T-cell (primary cell): ENCODE measurements around the gene GPHN. TPM values are rescaled to one million over a fixed set of nuclear protein-coding genes. Genes with fewer than 3 reads are reported as not detected.

Experiments used
- ATAC-seq, 4 experiments: fragments of 200-7000 bp in 3 of 4; fragments of 150-1000 bp in 1 of 4; cut with Tn5 transposase; replicated peaks in 1 of 4; 1 replicate in 3 of 4; 2 replicates in 1 of 4; pipeline ENCODE4 v1.10.0; 2021; ENCODE audit warnings: moderate library complexity in 3 of 4, mild to moderate bottlenecking in 2 of 4, moderate number of reproducible peaks in 1 of 4
- CTCF ChIA-PET, 2 donors: fragments of 300-600 bp; sonication (Branson Sonifier 250); formaldehyde crosslinking; loops; one replicate each; lab custom pipeline; 2022; ENCODE audit warnings: antibody characterized with exemption in 2 of 2; lab: Charles Lee
- POLR2A ChIA-PET, 2 donors: fragments of 300-600 bp; sonication (Branson Sonifier 250); formaldehyde crosslinking; loops; one replicate each; lab custom pipeline; 2022; ENCODE audit warnings: antibody characterized with exemption in 2 of 2; lab: Charles Lee
- DNase-seq, 35 experiments: peaks; one replicate each; pipeline versions ENCODE4 v3.0.0 to v3.0.0-alpha.2; 2013 to 2023
- H3K27ac ChIP-seq: one replicate; pipeline ENCODE4 v1.5.1; 2013; ENCODE audit warnings: low read length
- H3K27me3 ChIP-seq, 2 experiments: replicated peaks in 1 of 2; 1 replicate in 1 of 2; 2 replicates in 1 of 2; pipeline versions ENCODE4 v1.6.1 to v1.7.0; 2013; ENCODE audit warnings: low read length in 1 of 2, mixed read lengths in 1 of 2; ENCODE audit not compliant: control insufficient read depth in 2 of 2, insufficient read depth in 2 of 2; ENCODE audit errors: extremely low read depth in 1 of 2
- H3K36me3 ChIP-seq, 2 donors: 1 replicate in 1 of 2; 2 replicates in 1 of 2; pipeline versions ENCODE4 v1.6.1 to v1.7.0; 2013; ENCODE audit warnings: low read length in 1 of 2; ENCODE audit not compliant: control insufficient read depth in 2 of 2, insufficient read depth in 1 of 2; ENCODE audit errors: extremely low read depth in 1 of 2
- H3K4me1 ChIP-seq, 2 experiments: 1 replicate in 1 of 2; 2 replicates in 1 of 2; pipeline versions ENCODE4 v1.6.1 to v1.7.0; 2013; ENCODE audit warnings: low read length in 2 of 2, mixed read lengths in 1 of 2; ENCODE audit not compliant: insufficient read depth in 2 of 2, control insufficient read depth in 1 of 2; ENCODE audit errors: extremely low read depth in 1 of 2
- H3K4me3 ChIP-seq, 2 donors: 1 replicate in 1 of 2; 2 replicates in 1 of 2; pipeline versions ENCODE4 v1.5.1 to v1.7.0; 2013; ENCODE audit warnings: mild to moderate bottlenecking in 2 of 2, low read length in 1 of 2, moderate library complexity in 1 of 2; ENCODE audit not compliant: control insufficient read depth in 1 of 2; ENCODE audit errors: extremely low read depth in 1 of 2
- H3K9me3 ChIP-seq: 2 replicates; pipeline ENCODE4 v1.7.0; 2013
- H3K27ac Mint-ChIP-seq, 2 donors: one replicate each; pipeline ENCODE4 v1.8.0; 2020 to 2021; ENCODE audit warnings: mild to moderate bottlenecking in 2 of 2, mixed read lengths in 2 of 2
- H3K27me3 Mint-ChIP-seq, 2 donors: one replicate each; pipeline ENCODE4 v1.8.0; 2021 to 2022; ENCODE audit warnings: mixed read lengths in 2 of 2
- H3K36me3 Mint-ChIP-seq: one replicate; pipeline ENCODE4 v1.8.0; 2021; ENCODE audit warnings: mixed read lengths
- H3K4me1 Mint-ChIP-seq, 3 donors: one replicate each; pipeline ENCODE4 v1.8.0; 2020 to 2022; ENCODE audit warnings: mixed read lengths in 3 of 3, mild to moderate bottlenecking in 1 of 3
- H3K4me3 Mint-ChIP-seq, 3 donors: one replicate each; pipeline ENCODE4 v1.8.0; 2020 to 2022; ENCODE audit warnings: mild to moderate bottlenecking in 3 of 3, mixed read lengths in 3 of 3, moderate library complexity in 3 of 3
- H3K9me3 Mint-ChIP-seq, 3 donors: one replicate each; pipeline ENCODE4 v1.8.0; 2020 to 2022; ENCODE audit warnings: mixed read lengths in 3 of 3
- WGBS: methylation state at CpG from one replicate; pipeline ENCODE4 v1.1.5; 2013; ENCODE audit warnings: missing lambda C conversion rate; ENCODE audit not compliant: insufficient coverage; 5-methylcytosine and 5-hydroxymethylcytosine counted together
- total RNA-seq, 35 experiments: library from RNA in 6 of 35; stranded (reverse) in 6 of 35; fragments of 120-200 nt in 1 of 35; gene quantifications; one replicate each; pipeline versions ENCODE4 v1.2.1 to v1.2.4 and lab custom pipeline; 2013 to 2026

Gene GPHN
- total RNA-seq, 5 donors from 2014 or later (not counting 1 experiment from before 2014, with no cell fraction given), result 13.9 to 21.1 (median 14.4) TPM

GRCh38 chr14:67187826-67188225 lies 679.9 kb downstream of the GPHN start:
- Histone ChIP-seq H3K27ac (no peak overlapping the region), H3K4me3 (no peak overlapping the region), H3K9me3 (no peaks in the 10 kb centered on the region), H3K27me3 (no peaks in the 10 kb centered on the region), H3K36me3 (no peaks in the 10 kb centered on the region), H3K4me1 (peaks cover 0 to 7% of the 10 kb centered on the region in 2 experiments)
- ChIA-PET POLR2A (no interaction called here), CTCF (no interaction called here)
- H3K4me3 Mint-ChIP-seq, result no peak overlapping the region
- H3K27ac Mint-ChIP-seq, result no peak overlapping the region
- H3K4me1 Mint-ChIP-seq, result peaks cover 7 to 8% (median 8%) of the 10 kb centered on the region in 3 donors
- H3K9me3 Mint-ChIP-seq, result no peaks in the 10 kb centered on the region
- H3K27me3 Mint-ChIP-seq, result no peaks in the 10 kb centered on the region
- ATAC-seq (no peak), DNase-seq (no peak)
- WGBS, result no CpG with 5 or more reads among the region's 2 CpGs
- no peaks in the 10 kb centered on the region for H3K36me3 Mint-ChIP-seq

DNA sequence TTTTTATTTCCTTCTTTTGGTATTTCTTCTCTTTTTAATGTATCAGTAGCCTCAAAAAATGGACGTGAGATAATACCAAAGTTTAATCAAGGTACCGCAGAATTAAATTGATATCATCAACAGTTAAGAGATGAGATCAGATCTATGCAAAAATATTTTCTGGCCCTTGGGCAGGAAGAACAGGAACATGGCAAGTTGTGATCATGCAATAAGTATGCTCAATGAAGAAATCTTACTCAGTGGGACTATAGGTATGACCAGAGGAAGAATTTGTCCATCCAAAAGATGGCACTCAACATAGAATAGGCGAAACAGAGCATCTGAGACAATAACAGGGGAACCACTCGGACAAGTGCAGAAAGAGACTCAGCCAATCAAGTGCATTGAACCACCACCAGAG lies 680.4 kb downstream of the GPHN start:
- 80% methylated on average over 1 of the region's 4 CpGs for WGBS
- ATAC-seq (no peak), DNase-seq (no peak)
- Mint-ChIP-seq H3K36me3 (no peaks in the 10 kb centered on the region), H3K27me3 (no peaks in the 10 kb centered on the region), H3K27ac (no peak overlapping the region), H3K4me1 (peaks cover 7 to 8% (median 8%) of the 10 kb centered on the region in 3 donors), H3K9me3 (no peaks in the 10 kb centered on the region), H3K4me3 (no peak overlapping the region)
- H3K4me1 ChIP-seq, result peaks cover 0 to 7% of the 10 kb centered on the region in 2 experiments
- ChIA-PET CTCF (no interaction called here), POLR2A (no interaction called here)
- no peak overlapping the region for H3K4me3 ChIP-seq
- H3K36me3 ChIP-seq, result no peaks in the 10 kb centered on the region
- H3K27ac ChIP-seq, result no peak overlapping the region
- H3K9me3 ChIP-seq, result no peaks in the 10 kb centered on the region
- H3K27me3 ChIP-seq, result no peaks in the 10 kb centered on the region

- no peaks in the 10 kb centered on the region for H3K36me3 Mint-ChIP-seq
- Histone ChIP-seq H3K36me3 (no peaks in the 10 kb centered on the region), H3K9me3 (no peaks in the 10 kb centered on the region), H3K27me3 (no peaks in the 10 kb centered on the region), H3K4me1 (peaks cover 0 to under 1% of the 10 kb centered on the region in 2 experiments), H3K4me3 (no peak overlapping the region), H3K27ac (no peak overlapping the region)
- no peak for DNase-seq
- H3K4me3 Mint-ChIP-seq, result no peak overlapping the region
- H3K27ac Mint-ChIP-seq, result no peak overlapping the region
- ATAC-seq, result no peak
- POLR2A ChIA-PET, result interaction anchor here in 1 of 2 donors (0.6 kb wide), 1 partner anchor 58 kb away, joined by 3 read pairs; no protein-coding TSS in a partner anchor
- H3K4me1 Mint-ChIP-seq, result peaks cover 6 to 8% (median 7%) of the 10 kb centered on the region in 3 donors
- CTCF ChIA-PET, result no interaction called here
- no CpG with 5 or more reads among the region's 8 CpGs for WGBS
- H3K27me3 Mint-ChIP-seq, result no peaks in the 10 kb centered on the region
- H3K9me3 Mint-ChIP-seq, result no peaks in the 10 kb centered on the region
Measured at GRCh38 chr14:67191768-67192290, 683.9 kb downstream of the GPHN start.

DNA sequence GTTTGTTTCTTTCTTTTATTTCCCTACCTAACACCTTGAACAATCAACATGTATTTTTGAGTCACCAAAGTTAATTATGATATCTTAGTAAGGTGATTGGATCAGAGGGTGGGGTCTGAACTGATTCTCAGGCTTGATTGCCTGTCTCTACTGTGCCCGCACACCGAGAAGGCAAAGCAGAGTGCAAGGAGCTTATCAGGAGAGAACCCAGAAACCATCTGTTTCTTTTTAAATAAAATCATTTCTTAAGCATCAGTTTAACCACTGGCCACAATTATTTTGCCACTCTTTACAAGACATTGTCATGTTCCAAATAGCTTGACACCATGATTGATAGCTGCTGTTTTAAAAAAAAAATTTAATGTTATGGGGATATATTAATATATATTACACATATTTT lies 684.4 kb downstream of the GPHN start:
- ChIA-PET CTCF (no interaction called here), POLR2A (interaction anchor here in 1 of 2 donors (0.6 kb wide), 1 partner anchor 59 kb away, joined by 3 read pairs; no protein-coding TSS in a partner anchor)
- Mint-ChIP-seq H3K4me1 (peaks cover 7 to 8% (median 8%) of the 10 kb centered on the region in 3 donors), H3K4me3 (no peak overlapping the region), H3K9me3 (no peaks in the 10 kb centered on the region), H3K27ac (no peak overlapping the region), H3K36me3 (no peaks in the 10 kb centered on the region), H3K27me3 (no peaks in the 10 kb centered on the region)
- WGBS, result 100% methylated on average over 1 of the region's 2 CpGs
- Histone ChIP-seq H3K4me3 (no peak overlapping the region), H3K36me3 (no peaks in the 10 kb centered on the region), H3K9me3 (no peaks in the 10 kb centered on the region), H3K27ac (no peak overlapping the region), H3K4me1 (peaks cover 0 to under 1% of the 10 kb centered on the region in 2 experiments), H3K27me3 (no peaks in the 10 kb centered on the region)
- DNase-seq, result no peak
- ATAC-seq, result no peak

GRCh38 chr14:67195279-67195678 lies 687.3 kb downstream of the GPHN start:
- ChIA-PET POLR2A (no interaction called here), CTCF (no interaction called here)
- Histone ChIP-seq H3K9me3 (no peaks in the 10 kb centered on the region), H3K4me1 (peaks cover 0 to 2% of the 10 kb centered on the region in 2 experiments), H3K27ac (no peak overlapping the region), H3K27me3 (peaks cover 0 to 5% of the 10 kb centered on the region in 2 experiments), H3K4me3 (no peak overlapping the region), H3K36me3 (no peaks in the 10 kb centered on the region)
- no peak overlapping the region for H3K4me3 Mint-ChIP-seq
- H3K36me3 Mint-ChIP-seq, result no peaks in the 10 kb centered on the region
- H3K4me1 Mint-ChIP-seq, result peaks cover 0 to 2% (median 0%) of the 10 kb centered on the region in 3 donors
- H3K9me3 Mint-ChIP-seq, result no peaks in the 10 kb centered on the region
- no CpG with 5 or more reads among the region's 2 CpGs for WGBS
- no peak for ATAC-seq
- DNase-seq, result no peak
- H3K27me3 Mint-ChIP-seq, result no peaks in the 10 kb centered on the region
- H3K27ac Mint-ChIP-seq, result no peak overlapping the region

GRCh38 chr14:67199016-67199415 lies 691.1 kb downstream of the GPHN start:
- ChIA-PET POLR2A (no interaction called here), CTCF (no interaction called here)
- H3K4me3 Mint-ChIP-seq, result no peak overlapping the region
- H3K4me1 ChIP-seq, result peaks cover 0 to 2% of the 10 kb centered on the region in 2 experiments
- H3K36me3 Mint-ChIP-seq, result no peaks in the 10 kb centered on the region
- WGBS, result 100% methylated on average over 3 of the region's 6 CpGs
- H3K27me3 ChIP-seq, result peaks cover 0 to 5% of the 10 kb centered on the region in 2 experiments
- H3K4me1 Mint-ChIP-seq, result peaks cover 0 to 2% (median 0%) of the 10 kb centered on the region in 3 donors
- no peak overlapping the region for H3K27ac ChIP-seq
- no peak for ATAC-seq
- no peak overlapping the region for H3K27ac Mint-ChIP-seq
- H3K4me3 ChIP-seq, result no peak overlapping the region
- H3K27me3 Mint-ChIP-seq, result peaks cover 5 to 6% of the 10 kb centered on the region in 2 donors
- no peaks in the 10 kb centered on the region for H3K9me3 Mint-ChIP-seq
- no peak for DNase-seq
- no peaks in the 10 kb centered on the region for H3K36me3 ChIP-seq
- H3K9me3 ChIP-seq, result no peaks in the 10 kb centered on the region
